ENCODE results near the gene GPR87.

The GPR87 gene

DNA sequence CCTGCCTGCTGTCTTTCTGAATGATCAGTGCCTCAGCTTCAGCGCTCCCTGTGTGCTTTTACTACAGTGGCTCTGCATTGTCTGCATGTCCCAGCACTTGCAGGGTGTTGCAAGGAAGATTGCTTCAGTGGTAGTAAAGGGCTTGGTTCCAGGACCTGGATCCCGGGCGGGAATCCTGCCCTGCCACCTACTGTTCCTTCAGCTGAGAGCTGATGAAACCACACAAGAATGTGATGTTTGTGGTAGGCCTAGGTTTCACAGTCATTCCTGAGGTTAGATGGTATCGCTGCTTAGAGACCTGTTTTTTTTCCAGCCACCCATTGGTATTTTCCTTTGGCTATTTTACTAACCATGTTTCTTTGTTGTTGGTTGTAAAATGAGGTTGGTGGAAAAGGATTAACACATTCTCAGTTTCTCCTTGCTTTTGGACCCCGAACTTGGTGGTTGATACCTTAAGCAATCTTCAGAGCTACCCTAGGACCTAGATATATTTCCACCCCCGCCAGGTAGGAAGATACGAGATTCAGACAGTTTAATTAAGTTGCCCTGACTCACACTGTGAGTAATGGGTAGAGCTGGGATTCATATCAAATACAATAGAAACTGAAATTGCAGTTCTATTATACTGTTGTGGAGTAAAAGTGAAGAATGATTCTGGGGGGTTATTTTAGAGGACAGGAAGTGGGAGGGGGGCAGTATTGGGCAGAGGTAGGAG, 11.4 kb downstream of the GPR87 start:
- peak; percentile 96 to 97 for DNase-seq (ENCODE audit: low read depth in 2 of 2)
- H3K4me3 ChIP-seq (replicated peaks in 1 of 2; ENCODE audit: low read depth in 2 of 2, low read length in 2 of 2), result no peak overlapping the region

DNA sequence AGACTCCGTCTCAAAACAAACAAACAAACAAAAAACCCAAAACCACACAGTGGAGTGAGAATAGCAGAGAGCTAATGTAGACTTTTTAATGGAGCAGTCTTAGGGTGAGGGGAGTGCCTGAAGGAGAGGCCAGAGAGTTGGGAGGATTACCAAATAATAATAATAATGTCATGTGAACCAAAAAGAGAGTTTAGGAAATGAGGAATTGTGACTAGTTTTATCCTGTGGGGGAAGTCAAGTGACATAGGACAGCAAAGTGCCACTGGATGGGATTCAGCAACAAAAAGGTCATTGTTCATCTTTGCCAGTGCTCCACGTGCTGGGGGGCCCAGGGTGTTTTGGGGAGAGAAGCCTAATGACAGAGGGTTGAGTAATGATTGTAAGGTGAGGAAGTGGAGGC, 12.9 kb downstream of the GPR87 start:
- TF ChIP-seq, protein P1, sequence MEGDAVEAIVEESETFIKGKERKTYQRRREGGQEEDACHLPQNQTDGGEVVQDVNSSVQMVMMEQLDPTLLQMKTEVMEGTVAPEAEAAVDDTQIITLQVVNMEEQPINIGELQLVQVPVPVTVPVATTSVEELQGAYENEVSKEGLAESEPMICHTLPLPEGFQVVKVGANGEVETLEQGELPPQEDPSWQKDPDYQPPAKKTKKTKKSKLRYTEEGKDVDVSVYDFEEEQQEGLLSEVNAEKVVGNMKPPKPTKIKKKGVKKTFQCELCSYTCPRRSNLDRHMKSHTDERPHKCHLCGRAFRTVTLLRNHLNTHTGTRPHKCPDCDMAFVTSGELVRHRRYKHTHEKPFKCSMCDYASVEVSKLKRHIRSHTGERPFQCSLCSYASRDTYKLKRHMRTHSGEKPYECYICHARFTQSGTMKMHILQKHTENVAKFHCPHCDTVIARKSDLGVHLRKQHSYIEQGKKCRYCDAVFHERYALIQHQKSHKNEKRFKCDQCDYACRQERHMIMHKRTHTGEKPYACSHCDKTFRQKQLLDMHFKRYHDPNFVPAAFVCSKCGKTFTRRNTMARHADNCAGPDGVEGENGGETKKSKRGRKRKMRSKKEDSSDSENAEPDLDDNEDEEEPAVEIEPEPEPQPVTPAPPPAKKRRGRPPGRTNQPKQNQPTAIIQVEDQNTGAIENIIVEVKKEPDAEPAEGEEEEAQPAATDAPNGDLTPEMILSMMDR (IDR thresholded peaks at IDR 0.05; ENCODE audit: low read depth, low read length), result no peak
- no peak overlapping the region for H3K4me3 ChIP-seq (replicated peaks in 1 of 2; ENCODE audit: low read depth in 2 of 2, low read length in 2 of 2)
- DNase-seq (ENCODE audit: low read depth in 2 of 2), result no peak

More for the DNA sequence above, 11.4 kb downstream of the GPR87 start:
- TF ChIP-seq, protein P1 (IDR thresholded peaks at IDR 0.05; ENCODE audit: low read depth, low read length), result no peak

DNA sequence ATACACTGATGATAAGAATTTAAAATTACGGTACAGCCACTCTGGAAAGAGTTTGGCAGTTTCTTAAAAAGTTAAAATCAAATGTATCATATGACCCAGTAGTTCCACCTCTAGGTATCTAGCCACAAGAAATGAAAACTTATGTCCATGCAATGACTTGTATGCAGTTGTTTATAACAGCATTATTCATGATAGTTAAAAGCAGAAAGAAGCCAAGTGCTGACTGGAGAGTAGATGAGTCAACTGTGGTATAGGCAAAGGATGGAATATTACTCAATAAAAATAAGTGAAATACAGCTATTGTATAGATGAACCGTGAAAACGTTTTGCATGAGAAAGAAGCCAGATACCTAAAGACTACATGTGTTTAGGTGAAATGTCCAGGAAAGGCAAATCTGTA, 14.8 kb downstream of the GPR87 start:
- DNase-seq (ENCODE audit: low read depth in 2 of 2), result peak; percentile 39 to 74
- TF ChIP-seq, protein P1 (IDR thresholded peaks at IDR 0.05; ENCODE audit: low read depth, low read length), result no peak
- H3K4me3 ChIP-seq (replicated peaks in 1 of 2; ENCODE audit: low read depth in 2 of 2, low read length in 2 of 2), result no peak overlapping the region

DNA sequence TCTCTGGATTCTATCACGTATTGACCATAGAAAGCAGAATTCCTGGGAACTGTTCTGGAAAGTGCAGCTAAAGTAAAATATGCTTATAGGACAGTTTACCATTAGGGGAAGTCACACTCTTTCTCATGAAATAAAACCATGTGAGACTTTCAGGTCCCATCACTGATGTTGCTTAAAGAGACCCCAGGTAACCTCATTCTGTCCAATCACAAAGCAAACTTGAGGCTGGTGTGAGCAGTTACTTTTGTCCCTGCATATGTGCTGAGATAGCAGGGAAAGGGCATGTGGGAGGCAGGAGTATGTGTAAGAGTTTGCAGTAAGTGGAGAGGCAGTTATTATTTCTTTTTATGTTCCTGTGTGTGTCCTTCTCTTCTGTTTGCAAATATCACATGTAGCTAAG, 16.1 kb downstream of the GPR87 start:
- H3K4me3 ChIP-seq (replicated peaks in 1 of 2; ENCODE audit: low read depth in 2 of 2, low read length in 2 of 2), result no peak overlapping the region
- TF ChIP-seq, protein P1 (IDR thresholded peaks at IDR 0.05; ENCODE audit: low read depth, low read length), result no peak
- DNase-seq (ENCODE audit: low read depth in 2 of 2), result no peak

DNA sequence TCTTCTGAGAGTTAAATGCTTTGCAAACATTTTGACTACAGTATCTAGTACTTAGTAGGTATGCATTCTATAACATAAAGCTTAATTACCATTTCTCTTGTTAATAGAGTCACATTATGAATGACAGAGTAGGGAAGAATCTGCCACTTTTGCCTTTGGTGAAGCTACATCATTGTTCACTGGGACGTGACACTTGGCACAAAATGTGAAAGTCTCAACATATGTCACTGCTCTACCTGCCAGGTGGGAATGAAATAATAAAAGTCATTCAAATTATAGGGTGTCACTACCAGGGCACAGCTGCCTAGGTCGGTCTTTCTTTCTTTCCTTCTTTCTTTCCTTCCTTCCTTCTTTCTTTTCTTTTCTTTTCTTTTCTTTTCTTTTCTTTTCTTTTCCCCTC, 17.6 kb downstream of the GPR87 start:
- TF ChIP-seq, protein P1 (IDR thresholded peaks at IDR 0.05; ENCODE audit: low read depth, low read length), result no peak
- DNase-seq (ENCODE audit: low read depth in 2 of 2), result no peak
- H3K4me3 ChIP-seq (replicated peaks in 1 of 2; ENCODE audit: low read depth in 2 of 2, low read length in 2 of 2), result no peak overlapping the region

DNA sequence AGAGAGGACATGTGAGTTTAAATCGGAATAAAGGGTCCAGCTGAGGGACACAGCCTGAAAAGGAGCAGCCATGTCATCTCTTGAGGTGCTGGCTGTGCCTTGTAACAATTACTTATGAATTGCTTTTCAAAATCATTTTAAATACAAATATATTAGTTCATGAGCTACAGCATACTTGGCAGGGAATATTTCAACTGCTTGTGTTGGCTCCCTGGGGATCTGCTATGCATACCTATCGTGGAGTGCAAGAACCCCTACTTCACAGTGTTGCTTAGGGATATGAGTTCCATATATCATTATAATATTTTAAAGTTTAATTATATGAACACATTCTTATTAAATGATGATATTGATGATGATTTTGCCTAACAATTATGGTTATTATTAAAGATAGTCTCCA, 19.2 kb downstream of the GPR87 start:
- no peak overlapping the region for H3K4me3 ChIP-seq (replicated peaks in 1 of 2; ENCODE audit: low read depth in 2 of 2, low read length in 2 of 2)
- TF ChIP-seq, protein P1 (IDR thresholded peaks at IDR 0.05; ENCODE audit: low read depth, low read length), result no peak
- no peak for DNase-seq (ENCODE audit: low read depth in 2 of 2)

DNA sequence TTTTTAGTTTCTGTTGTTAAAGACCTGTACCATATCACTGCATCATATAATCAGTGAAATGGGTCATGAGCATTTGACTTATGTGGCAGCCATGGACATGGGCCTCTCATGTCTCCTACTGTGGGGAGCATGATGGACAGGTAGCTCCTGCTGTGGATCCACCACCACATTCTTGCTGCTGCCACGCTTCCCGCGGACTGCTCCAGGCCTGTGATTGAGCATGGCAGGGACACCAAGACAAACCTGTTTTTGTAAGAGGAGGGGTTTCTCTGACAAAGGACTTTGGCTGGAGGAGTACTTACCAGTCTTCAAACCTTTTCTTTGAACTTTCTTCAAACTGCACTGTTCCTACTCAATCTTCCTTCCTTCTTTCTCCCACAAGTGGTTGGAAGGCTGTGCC, 20.4 kb downstream of the GPR87 start:
- DNase-seq (ENCODE audit: low read depth in 2 of 2), result no peak
- no peak overlapping the region for H3K4me3 ChIP-seq (replicated peaks in 1 of 2; ENCODE audit: low read depth in 2 of 2, low read length in 2 of 2)
- TF ChIP-seq, protein P1 (IDR thresholded peaks at IDR 0.05; ENCODE audit: low read depth, low read length), result no peak

Measured in cardiac fibroblast (primary cell).